Measurements from ENCODE around the gene MXD1. TPM values are rescaled to one million over a fixed set of nuclear protein-coding genes. Genes with fewer than 3 reads are reported as not detected.
"Not testable (repeated sequence)": the region's sequence is repeated elsewhere in the genome, so short reads cannot be mapped to it uniquely, and the experiment has no call there.

Gene MXD1
- total RNA-seq, 1 donor from 2014 or later: 3.9 TPM

DNA sequence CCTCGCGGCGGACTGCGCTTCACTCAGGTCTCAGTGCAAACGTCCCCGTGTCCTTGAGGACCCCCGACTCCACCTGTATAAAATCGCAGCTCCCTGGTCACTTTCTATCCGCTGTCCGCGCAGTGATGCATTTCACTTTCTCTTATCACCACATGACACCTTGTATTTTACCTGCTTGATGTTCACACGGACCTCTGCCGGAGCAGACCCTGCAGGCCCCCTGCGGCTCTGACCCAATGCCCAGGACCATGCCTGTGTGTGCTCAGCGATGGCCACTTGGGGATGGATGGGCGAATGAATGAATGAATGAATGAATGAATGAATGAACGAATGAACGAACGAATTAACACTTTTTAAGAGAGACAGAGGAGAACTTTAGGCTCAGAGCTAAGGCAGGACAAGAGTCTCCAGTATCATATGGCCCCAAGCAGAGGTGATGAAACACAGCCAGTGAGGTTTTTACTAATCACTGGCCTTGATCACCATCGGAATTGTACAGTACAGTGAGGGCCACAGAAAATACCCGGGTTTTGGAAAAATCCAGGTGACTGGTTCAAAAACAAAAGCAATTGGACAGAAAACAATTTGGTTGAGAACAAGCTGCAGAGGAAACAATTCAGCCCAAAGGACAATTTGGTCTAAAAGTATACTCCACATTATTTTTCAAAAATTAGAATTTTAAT is 34.2 kb downstream of the MXD1 start:
- no peak for DNase-seq (ENCODE audit: low spot score)
- no peak overlapping the region for H3K4me3 ChIP-seq
- no peak overlapping the region for H3K4me2 ChIP-seq
- H3K79me2 ChIP-seq (ENCODE audit: low read depth): no peaks in the 10 kb centered on the region
- H3K9ac ChIP-seq: no peak overlapping the region
- H3F3A ChIP-seq (ENCODE audit: low read depth): no peaks in the 10 kb centered on the region
- H3K36me3 Mint-ChIP-seq: no peaks in the 10 kb centered on the region
- H3K27ac Mint-ChIP-seq: no peak overlapping the region
- H3K27me3 Mint-ChIP-seq (ENCODE audit: insufficient read depth, low read depth): no peaks in the 10 kb centered on the region
- TF ChIP-seq EZH2 (IDR thresholded peaks at IDR 0.05): no peak
- no peak for TF ChIP-seq EZH2phosphoT487 (IDR thresholded peaks at IDR 0.05)
- TF ChIP-seq CTCF (IDR thresholded peaks at IDR 0.05): no peak
- no peaks in the 10 kb centered on the region for H3K9me3 ChIP-seq (ENCODE audit: low read depth)
- H3K4me3 Mint-ChIP-seq: no peak overlapping the region
- no peak overlapping the region for H2AFZ ChIP-seq (replicated peaks)
- H4K20me1 ChIP-seq (ENCODE audit: low read depth): no peaks in the 10 kb centered on the region
- H3K4me1 ChIP-seq: peaks cover 7% of the 10 kb centered on the region
- no peaks in the 10 kb centered on the region for H3K9me3 Mint-ChIP-seq
- H3K27ac ChIP-seq: no peak overlapping the region
- H3K36me3 ChIP-seq: no peaks in the 10 kb centered on the region
- H3K27me3 ChIP-seq: no peaks in the 10 kb centered on the region
- H3K4me1 Mint-ChIP-seq: peaks cover 4% of the 10 kb centered on the region

- Histone ChIP-seq H3K9me3 (ENCODE audit: low read depth) (no peaks in the 10 kb centered on the region), H2AFZ (replicated peaks) (no peak overlapping the region), H3K9ac (no peak overlapping the region), H3K27me3 (no peaks in the 10 kb centered on the region), H3K27ac (no peak overlapping the region), H3K4me1 (peaks cover 7% of the 10 kb centered on the region), H4K20me1 (ENCODE audit: low read depth) (no peaks in the 10 kb centered on the region), H3K79me2 (ENCODE audit: low read depth) (no peaks in the 10 kb centered on the region), H3K4me3 (no peak overlapping the region), H3F3A (ENCODE audit: low read depth) (no peaks in the 10 kb centered on the region), H3K4me2 (no peak overlapping the region), H3K36me3 (no peaks in the 10 kb centered on the region)
- TF ChIP-seq EZH2 (IDR thresholded peaks at IDR 0.05) (no peak), CTCF (IDR thresholded peaks at IDR 0.05) (no peak), EZH2phosphoT487 (IDR thresholded peaks at IDR 0.05) (no peak)
- no peak for DNase-seq (ENCODE audit: low spot score)
- H3K4me3 Mint-ChIP-seq: no peak overlapping the region
- no peak overlapping the region for H3K27ac Mint-ChIP-seq
- H3K36me3 Mint-ChIP-seq: no peaks in the 10 kb centered on the region
- no peaks in the 10 kb centered on the region for H3K27me3 Mint-ChIP-seq (ENCODE audit: insufficient read depth, low read depth)
- H3K4me1 Mint-ChIP-seq: peaks cover 7% of the 10 kb centered on the region
- no peaks in the 10 kb centered on the region for H3K9me3 Mint-ChIP-seq
Observed at GRCh38 chr2:69950241-69950640, 35.3 kb downstream of the MXD1 start.

DNA sequence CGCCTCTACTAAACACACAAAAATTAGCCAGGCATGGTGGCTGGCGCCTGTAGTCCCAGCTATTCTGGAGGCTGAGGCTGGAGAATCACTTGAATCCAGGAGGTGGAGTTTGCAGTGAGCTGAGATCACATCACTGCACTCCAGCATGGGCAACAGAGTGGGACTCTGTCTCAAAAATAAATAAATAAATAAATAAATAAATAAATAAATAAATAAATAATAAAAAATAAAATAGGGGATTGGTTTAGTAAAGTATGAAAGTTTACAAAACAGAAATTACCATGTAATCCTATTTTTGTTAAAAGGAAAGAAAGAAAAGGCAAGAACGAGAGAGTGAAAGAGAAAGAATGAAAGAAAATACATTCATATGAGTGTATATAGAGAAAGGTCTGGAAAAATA is 35.8 kb downstream of the MXD1 start:
- H3K4me3 Mint-ChIP-seq, H3K27ac Mint-ChIP-seq: not testable (repeated sequence)

GRCh38 chr2:69952336-69953115 is 37.6 kb downstream of the MXD1 start:
- Histone ChIP-seq H3K4me2 (no peak overlapping the region), H3F3A (ENCODE audit: low read depth) (no peaks in the 10 kb centered on the region), H3K4me3 (no peak overlapping the region), H3K9me3 (ENCODE audit: low read depth) (no peaks in the 10 kb centered on the region), H3K27me3 (no peaks in the 10 kb centered on the region), H4K20me1 (ENCODE audit: low read depth) (no peaks in the 10 kb centered on the region), H3K4me1 (peaks cover 7% of the 10 kb centered on the region), H3K36me3 (no peaks in the 10 kb centered on the region), H3K9ac (no peak overlapping the region), H3K27ac (no peak overlapping the region), H2AFZ (replicated peaks) (no peak overlapping the region), H3K79me2 (ENCODE audit: low read depth) (no peaks in the 10 kb centered on the region)
- Mint-ChIP-seq H3K36me3 (no peaks in the 10 kb centered on the region), H3K4me3 (no peak overlapping the region), H3K4me1 (peaks cover 7% of the 10 kb centered on the region), H3K27ac (no peak overlapping the region), H3K27me3 (ENCODE audit: insufficient read depth, low read depth) (peaks cover under 1% of the 10 kb centered on the region), H3K9me3 (no peaks in the 10 kb centered on the region)
- no peak for TF ChIP-seq EZH2phosphoT487 (IDR thresholded peaks at IDR 0.05)
- TF ChIP-seq EZH2 (IDR thresholded peaks at IDR 0.05): no peak
- TF ChIP-seq CTCF (IDR thresholded peaks at IDR 0.05): no peak
- DNase-seq (ENCODE audit: low spot score): no peak

More for the DNA sequence above, 35.8 kb downstream of the MXD1 start:
- not testable (repeated sequence) for H3K4me3 ChIP-seq; H3K27me3 ChIP-seq; H3K27ac ChIP-seq; H3K36me3 Mint-ChIP-seq; H3K9ac ChIP-seq; H3K9me3 Mint-ChIP-seq; H3F3A ChIP-seq (ENCODE audit: low read depth); H4K20me1 ChIP-seq (ENCODE audit: low read depth); H3K4me1 Mint-ChIP-seq; H2AFZ ChIP-seq (replicated peaks); H3K36me3 ChIP-seq; H3K9me3 ChIP-seq (ENCODE audit: low read depth); H3K4me1 ChIP-seq; H3K79me2 ChIP-seq (ENCODE audit: low read depth); DNase-seq (ENCODE audit: low spot score); H3K27me3 Mint-ChIP-seq (ENCODE audit: insufficient read depth, low read depth); H3K4me2 ChIP-seq

Data from neural progenitor cell (in vitro differentiated cells).